Measurements from ENCODE around the gene DDX42.
"Not testable (repeated sequence)": the region's sequence is repeated elsewhere in the genome, so short reads cannot be mapped to it uniquely, and the experiment has no call there.

DDX42 gene

DNA sequence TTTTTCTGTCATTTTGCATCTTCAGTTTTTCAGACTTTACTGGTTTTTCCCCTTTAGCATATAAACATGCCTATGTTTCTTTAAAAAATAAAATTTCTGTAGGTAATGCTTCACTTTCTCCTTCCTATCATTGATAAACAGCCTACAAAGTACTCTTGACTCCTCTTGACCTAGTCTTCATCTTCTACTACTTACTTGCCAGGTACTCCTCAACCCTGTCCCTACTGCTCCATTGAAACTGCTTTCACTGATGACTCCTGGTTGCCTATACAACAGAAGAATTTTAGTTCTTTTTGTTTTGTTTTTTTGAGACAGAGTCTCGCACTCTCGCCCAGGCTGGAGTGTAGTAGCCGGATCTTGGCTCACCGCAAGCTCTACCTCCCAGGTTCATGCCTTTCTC, 7.0 kb downstream of the DDX42 start:
- no peak for DNase-seq (ENCODE audit: low spot score)

DNA sequence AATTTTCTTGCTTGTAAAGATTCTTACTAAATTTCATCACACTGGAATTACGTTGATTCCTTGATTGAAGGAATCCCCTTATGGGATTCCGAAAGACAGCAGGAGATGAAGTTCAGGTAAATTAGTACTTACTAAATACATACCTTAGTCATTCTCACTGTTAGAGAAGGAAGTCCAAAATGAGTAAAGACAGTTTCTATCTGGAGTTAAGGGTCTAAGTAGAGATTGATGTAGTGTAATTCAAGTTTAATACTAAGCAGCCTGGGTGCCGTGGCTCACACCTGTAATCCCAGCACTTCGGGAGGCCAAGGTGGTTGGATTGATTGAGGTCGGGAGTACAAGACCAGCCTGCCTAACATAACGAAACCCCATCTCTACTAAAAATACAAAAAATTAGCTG, 9.6 kb downstream of the DDX42 start:
- no peak for DNase-seq (ENCODE audit: low spot score)

DNA sequence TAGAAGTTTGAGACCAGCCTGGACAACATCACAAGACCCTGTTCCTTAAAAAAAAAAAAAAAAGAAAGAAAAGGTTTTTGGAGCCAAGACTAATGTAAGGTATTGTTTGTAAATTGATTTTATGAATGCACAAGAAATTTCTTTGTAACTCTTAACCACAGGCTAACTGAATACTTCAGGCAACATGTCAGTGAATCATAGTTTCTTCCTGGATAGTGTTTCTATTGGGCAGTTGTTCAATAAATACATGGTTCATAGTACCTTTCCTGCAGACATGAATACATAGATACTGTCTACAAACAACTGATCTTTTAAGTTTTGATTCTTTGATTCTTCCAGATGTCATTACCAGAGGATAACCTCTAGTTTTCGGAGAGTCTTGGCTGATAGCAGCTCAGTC, 11.6 kb downstream of the DDX42 start:
- DNase-seq (ENCODE audit: low spot score): no peak

DNA sequence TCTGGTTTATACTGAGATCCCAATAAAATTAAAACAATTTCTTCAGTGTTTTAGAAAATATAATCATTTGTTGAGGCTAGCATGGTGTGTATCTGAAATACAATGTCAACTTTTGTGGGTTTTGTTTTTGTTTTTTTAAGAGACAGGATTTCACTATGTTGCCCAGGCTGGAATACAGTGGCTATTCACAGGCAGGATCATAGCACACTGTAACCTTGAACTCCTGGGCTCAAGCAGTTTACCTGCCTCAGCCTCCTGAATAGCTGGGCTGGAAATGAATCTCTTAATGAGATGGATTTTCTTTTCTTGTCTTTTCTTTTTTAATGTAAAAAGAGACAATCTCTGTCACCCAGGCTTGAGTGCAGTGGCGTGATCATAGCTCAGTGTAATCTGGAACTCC, 12.1 kb downstream of the DDX42 start:
- DNase-seq (ENCODE audit: low spot score): no peak

DNA sequence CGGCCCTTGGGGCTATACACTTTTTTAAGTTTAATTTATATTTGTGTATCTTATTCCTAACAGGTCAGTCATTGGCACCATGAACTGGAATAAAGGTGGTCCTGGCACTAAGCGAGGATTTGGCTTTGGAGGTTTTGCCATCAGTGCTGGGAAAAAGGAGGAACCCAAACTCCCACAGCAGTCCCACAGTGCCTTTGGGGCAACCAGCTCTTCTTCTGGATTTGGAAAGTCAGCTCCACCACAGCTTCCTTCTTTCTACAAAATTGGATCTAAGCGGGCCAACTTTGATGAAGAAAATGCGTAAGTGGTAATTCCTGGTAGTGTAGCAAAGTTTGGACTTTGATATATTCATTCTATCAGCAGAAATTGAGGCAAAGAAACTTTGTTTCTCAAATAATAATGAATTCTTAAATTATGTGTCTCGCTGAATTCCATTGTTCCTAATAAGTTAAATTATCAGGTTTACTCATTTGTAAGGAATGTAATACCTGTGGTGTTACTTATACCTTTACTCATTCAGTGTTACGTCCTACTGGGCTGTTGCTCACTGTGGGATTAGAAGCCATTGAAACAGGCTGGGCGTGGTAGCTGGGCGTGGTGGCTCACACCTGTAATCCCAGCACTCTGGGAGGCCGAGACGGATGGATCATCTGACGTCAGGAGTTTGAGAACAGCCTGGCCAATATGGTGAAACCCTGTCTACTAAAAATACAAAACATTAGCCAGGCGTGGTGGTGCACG, 13.2 kb downstream of the DDX42 start:
- DNase-seq (ENCODE audit: low spot score): no peak

DNA sequence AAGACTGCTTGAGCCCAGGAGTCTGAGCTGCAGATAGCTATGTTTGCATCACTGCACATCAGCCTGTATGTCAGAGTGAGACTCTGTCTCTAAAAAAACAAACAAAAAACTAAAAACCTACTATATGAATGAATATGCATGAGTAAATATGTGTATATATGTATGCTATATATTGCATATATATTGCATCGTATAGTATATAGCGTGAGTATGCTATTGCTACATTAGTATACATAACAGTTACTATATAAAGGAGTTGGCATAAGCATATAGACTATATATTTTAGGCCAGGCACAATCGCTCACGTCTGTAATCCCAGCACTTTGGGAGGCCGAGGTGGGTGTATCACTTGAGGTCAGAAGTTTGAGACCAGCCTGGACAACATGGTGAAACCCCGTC, 16.1 kb downstream of the DDX42 start:
- no peak for DNase-seq (ENCODE audit: low spot score)

DNA sequence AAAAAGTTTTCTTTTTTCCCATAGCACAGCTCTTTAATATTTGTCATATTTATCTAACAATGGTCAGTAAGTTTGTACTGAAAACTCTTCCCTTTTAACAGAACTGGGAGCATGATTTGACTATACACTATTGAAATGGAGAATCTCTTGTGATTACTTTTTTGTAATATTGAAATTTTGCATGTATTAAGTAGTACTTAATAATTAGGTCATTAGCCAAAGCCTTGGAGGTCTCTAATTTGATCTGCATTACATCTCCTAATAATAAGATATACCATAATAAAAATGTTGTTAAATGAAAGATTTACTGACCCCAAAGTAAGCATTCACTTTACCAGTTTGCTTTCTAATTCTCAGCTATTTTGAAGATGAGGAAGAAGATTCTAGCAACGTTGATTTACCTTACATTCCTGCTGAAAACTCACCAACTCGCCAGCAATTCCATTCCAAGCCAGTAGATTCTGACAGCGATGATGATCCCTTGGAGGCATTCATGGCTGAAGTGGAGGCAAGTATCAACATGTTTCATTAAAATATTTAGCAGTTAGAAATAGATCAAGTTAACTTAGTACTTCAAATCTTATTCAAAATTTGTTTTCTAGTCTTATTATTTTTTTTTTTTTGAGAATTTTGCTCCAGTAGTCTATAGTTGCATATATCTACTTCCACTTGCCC, 18.2 kb downstream of the DDX42 start:
- DNase-seq (ENCODE audit: low spot score): no peak

DNA sequence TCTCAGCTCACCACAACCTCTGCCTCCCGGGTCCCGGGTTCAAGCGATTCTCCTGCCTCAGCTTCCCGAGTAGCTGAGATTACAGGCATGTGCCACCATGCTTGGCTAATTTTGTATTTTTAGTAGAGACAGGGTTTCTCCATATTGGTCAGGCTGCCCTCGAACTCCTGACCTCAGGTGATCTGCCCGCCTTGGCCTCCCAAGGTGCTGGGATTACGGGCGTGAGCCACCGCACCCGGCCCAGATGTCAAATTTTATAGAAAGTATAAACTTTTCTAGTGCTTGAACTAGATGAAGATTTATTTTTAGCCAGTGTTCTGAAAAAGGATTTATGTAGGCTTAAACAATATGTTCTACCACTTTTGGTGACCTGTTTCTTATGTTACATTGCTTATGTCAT, 22.4 kb downstream of the DDX42 start:
- not testable (repeated sequence) for DNase-seq (ENCODE audit: low spot score)

DNA sequence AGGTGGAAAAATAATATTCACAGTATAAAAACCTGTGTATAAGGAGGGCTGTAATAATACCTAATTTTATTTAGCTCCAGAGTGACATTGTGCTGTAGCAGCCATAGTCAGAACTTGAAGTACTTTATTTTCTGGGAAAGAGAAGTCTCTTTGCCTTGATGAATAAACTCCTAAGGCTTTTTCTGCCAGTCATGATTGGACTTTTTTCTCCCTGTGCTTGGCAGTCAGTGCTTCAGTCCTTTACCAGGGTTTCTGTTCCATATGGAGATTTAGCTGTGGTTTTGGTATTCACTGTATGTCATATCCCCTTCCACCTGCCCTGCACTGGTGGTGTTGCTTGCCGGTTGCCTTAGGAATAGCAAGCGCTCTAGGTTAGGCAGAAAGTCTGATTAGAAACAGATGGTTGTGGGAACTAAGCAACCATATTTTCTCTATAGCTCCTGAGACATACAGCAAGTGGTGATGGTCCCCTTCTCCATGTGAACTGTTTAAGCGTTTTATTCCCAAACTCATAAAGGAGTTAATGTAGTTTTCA, 24.7 kb downstream of the DDX42 start:
- DNase-seq (ENCODE audit: low spot score): no peak

DNA sequence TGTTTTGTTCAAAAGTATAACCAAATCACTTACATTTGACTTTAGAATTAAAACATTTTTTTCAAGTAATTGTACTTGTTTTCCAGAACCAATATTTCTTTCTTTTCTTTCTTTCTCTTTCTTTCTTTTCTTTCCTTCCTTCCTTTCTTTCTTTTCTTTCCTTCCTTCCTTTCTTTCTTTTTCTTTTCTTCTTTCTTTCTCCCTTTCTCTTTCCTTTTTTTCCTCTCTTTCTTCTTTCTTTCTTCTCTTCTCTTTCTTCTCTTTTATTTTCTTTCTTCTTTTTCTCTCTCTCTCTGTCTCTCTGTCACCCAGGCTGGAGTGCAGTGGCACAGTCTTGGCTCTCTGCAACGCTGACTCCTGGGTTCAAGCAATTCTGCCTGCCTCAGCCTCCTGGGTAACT, 26.8 kb downstream of the DDX42 start:
- DNase-seq (ENCODE audit: low spot score): no peak

DNA sequence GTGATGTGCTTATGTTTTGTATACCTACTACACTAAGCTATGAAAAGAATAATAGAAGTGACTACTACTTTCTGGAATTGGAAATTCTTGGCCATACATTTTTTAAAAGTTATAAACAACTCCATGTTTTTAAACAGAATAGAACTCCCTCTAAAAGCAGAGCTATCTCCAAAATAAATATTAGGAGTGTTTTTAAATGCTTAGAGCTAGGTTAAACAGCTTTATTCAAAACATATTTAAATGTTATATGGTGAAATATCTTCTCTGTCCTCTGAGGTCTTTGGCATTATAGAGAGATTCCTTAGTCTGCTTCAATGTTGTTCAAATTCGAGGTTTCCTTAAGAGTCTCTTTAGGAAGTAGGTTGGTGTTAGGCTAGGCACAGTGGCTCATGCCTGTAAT, 30.4 kb downstream of the DDX42 start:
- DNase-seq (ENCODE audit: low spot score): no peak

DNA sequence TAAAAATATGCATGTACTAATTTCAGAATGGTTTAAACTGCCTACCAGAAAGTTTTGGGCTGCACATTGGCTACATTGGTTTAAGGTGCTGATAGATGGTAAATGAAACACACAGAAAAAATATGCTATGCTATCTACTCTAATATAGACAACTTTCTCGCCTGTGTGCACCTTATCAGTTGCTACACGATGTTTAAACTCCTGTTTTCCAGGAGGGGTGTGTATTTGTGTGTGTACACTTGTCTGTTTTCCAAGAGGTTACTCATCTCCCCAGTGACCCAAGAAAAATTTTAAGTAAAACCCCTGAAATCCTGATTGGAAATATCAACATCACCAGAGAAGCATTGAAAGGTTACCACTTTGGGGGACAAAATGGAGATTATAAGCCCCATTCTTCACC, 31.6 kb downstream of the DDX42 start:
- no peak for DNase-seq (ENCODE audit: low spot score)

DNA sequence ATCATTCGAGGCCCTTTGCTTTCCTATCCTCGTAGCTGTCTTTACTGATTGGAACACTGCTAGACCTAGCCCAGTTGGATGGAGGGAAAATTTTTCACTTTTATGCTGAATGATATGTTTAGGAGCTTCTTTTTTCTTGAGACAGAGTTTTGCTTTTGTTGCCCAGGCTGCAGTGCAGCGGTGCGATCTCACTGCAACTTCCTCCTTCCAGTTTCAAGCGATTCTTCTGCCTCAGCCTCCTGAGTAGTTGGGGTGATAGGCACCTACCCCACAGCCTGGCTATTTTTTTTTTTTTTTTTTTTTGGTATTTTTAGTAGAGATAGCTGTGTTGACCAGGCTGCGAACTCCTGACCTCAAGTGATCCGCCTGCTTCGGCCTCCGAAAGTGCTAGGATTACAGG, 36.0 kb downstream of the DDX42 start:
- DNase-seq (ENCODE audit: low spot score): no peak

DNA sequence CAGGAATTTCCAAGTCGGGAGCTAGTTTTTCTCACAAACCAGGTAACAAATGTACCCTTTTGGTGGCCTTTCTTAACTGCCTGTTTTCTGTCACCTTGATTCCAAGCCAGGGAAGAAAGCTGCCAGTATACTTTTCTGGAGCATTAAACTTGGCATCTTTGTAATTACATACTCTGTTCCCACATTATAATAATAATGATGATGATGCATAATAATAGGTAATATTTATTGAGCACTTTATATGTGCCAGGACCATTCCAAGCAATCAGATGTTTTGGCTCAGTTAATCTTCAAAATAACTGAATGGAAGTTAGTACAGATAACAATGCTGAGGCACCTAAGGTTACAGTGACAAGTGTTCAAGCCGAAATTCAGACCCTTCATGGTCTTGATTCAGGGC, 42.2 kb downstream of the DDX42 start:
- DNase-seq (ENCODE audit: low spot score): no peak

DNA sequence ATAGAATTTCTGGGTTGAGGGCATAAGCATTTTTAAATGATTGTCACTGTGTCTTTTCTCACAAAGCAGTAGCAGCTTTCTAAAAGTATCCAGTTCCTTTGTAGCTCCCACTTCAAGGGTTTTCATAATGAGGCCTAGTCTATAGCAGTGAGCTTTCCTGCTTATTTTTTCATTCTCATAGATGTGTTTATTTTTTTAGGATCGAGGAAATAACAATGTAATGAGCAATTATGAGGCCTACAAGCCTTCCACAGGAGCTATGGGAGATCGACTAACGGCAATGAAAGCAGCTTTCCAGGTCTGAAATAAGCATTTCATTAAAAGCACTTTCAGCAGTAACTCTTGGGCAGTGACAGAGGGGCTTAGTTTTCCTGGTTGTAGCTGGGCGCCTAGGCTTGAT, 42.7 kb downstream of the DDX42 start:
- DNase-seq (ENCODE audit: low spot score): no peak

DNA sequence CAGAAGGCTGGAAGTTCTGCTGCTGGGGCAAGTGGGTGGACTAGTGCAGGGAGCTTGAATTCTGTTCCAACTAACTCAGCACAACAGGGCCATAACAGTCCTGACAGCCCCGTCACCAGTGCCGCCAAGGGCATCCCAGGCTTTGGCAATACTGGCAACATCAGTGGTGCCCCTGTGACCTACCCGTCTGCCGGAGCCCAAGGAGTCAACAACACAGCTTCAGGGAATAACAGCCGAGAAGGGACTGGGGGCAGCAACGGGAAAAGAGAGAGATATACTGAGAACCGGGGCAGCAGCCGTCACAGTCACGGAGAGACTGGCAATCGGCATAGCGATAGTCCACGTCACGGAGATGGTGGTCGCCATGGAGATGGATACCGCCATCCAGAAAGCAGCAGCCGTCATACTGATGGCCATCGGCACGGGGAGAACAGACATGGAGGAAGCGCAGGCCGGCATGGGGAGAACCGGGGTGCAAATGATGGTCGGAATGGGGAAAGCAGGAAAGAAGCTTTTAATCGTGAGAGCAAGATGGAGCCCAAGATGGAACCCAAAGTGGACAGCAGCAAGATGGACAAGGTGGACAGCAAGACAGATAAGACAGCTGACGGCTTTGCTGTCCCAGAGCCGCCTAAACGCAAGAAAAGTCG, 43.9 kb downstream of the DDX42 start:
- DNase-seq (ENCODE audit: low spot score): no peak

DNA sequence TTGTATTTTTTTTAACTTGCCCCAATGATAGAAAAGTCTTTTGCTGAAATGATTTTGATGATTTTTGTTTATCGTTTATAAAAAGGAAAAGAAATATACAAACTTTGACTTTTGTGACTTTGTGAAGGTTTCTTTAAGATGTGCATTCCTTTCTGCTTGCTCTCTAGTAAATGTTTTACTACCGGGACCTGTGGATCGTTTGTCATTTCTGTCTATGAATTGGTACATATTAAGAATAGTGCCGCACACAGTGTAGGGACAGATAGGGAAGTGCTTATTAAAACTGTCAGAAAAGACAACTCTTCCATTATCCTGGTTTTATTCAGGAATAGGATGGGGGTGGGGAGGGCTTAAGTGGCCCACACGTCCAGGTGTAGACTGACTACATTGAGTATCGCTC, 45.2 kb downstream of the DDX42 start:
- DNase-seq (ENCODE audit: low spot score): no peak

DNA sequence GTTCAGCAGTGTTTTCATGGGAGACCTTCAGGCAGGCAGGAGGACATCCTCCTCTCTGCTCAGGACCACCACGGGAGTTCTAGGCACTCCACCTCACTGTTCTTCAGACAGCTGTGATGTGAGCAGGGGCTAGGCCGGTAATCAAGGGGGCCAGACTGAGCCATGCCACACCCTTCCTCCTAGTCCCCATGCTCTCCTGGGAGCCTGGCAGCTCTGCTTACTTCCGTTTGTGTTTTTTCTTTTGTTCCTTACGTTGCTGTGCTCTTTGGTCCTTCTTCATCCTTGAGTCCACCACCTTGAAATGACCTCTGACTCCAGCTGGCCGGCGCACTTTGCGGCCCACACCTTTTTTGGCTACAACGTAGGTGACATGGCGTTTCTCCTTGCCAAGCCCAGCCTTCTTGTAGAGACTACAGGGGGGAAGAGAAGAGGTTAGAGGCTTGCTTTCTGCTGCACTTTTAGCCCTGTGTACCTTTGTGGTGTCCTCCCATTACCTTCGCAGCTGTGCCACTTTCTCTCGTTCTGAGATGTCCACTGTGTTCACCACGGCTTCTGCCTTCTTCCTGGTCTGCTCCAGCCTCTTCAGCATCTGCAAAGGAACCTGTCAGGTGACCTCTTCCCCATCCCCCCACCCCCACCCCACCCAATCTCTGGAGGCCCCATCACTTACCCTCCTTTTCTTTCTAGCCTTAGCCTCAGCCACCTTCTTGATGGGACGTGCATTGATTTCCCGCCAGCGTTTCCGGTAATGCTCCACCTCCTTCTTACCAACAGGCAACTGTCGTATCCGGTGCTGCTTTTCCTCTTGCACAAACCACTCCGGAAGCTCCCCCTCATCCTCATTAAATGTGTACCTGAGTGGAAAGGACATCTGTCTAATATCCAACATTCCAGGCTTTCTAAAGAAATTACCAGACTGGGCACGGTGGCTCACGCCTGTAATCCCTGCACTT, 45.9 kb downstream of the DDX42 start:
- no peak for DNase-seq (ENCODE audit: low spot score)

DNA sequence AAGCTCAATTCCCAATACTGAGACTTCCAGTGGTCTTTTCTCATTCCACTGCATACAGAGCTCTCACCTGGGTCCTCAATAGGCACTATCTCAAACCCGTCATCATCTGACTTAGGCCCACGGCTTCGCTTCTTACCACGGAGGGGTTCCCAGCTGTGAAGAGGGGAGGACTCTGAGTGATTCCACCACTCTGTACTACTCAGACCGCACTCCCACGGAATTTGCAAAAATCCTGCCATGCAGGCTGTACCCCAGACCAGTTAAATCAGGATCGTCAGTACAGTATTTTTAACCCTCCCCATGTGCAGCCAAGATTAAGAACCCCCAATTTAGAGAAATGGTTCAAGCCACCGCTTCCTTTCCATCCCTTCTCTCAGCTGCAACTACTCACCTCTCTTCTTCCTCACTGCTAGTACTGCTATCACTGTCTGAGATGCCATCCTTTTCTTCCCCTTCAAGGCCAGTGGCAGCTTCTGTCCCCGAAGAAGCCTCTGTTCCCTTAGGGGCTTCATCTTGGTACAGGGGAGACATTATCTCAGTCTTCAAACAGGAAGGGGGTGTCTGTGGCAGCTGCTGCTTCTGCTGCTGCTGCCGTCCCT, 47.1 kb downstream of the DDX42 start:
- no peak for DNase-seq (ENCODE audit: low spot score)

DNA sequence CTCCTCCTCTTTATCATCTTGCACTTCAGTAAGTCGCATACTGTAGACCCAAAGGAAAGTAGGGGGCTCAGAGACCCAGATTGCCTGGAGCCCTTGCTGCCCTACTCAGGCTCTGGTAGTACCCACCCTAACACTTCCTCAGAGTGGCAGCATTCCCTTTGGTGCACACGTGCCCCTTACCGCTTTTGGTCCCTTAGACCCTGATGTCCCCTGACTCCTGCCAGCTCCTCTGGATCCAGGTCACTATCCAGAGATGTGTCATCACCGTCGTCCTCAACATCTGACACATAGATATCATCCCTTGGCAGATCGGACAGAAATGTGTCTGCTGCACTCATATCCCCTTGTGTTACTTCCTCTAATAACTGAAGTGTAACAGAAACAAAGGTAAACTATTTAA, 47.8 kb downstream of the DDX42 start:
- DNase-seq (ENCODE audit: low spot score): no peak

DNA sequence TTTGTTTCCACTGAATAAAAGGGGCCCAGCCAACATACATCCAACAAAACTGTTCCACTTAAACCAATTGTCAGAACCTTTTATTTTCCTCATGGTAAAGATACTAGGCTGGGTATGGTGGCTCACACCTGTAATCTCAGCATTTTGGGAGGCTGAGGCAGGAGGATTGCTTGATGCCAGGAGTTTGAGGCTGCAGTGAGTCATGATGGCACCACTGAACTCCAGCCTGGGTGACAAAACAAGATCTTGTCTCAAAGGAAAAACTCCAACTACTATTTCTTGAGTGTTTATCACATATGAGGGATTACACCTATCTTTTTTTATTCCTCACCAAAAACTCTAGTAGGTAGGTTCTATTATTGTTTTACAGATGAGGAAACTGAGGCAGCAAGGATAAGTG, 48.6 kb downstream of the DDX42 start:
- DNase-seq (ENCODE audit: low spot score): no peak

Measured in HuH-7 (cell line).